HPDE6-E6E7 (cell line): ENCODE results near the gene PLA2R1.

Source experiments
- DNase-seq: peaks from one replicate; pipeline ENCODE4 v3.0.0; 2011; ENCODE audit warnings: missing footprints; ENCODE audit errors: extremely low spot score

The PLA2R1 gene

GRCh38 chr2:159895258-159896065 lies 167.0 kb downstream of the PLA2R1 start:
- DNase-seq: no peak

GRCh38 chr2:159894145-159894838 lies 168.1 kb downstream of the PLA2R1 start:
- no peak for DNase-seq

- DNase-seq: no peak
Observed at GRCh38 chr2:159892990-159893810, 169.2 kb downstream of the PLA2R1 start.

GRCh38 chr2:159891917-159892730 lies 170.3 kb downstream of the PLA2R1 start:
- peak; percentile 25 for DNase-seq

- no peak for DNase-seq
Observed at GRCh38 chr2:159891267-159891588, 171.2 kb downstream of the PLA2R1 start.

GRCh38 chr2:159890551-159891266 lies 171.7 kb downstream of the PLA2R1 start:
- no peak for DNase-seq

GRCh38 chr2:159882130-159882745 lies 180.2 kb downstream of the PLA2R1 start:
- DNase-seq: no peak
